CD4-positive, alpha-beta T cell (primary cell): ENCODE results near the gene ELOVL1. TPM values are rescaled to one million over a fixed set of nuclear protein-coding genes. Genes with fewer than 3 reads are reported as not detected.

Source experiments
- ATAC-seq: fragments of 200-7000 bp; cut with Tn5 transposase; one replicate; pipeline ENCODE4 v1.10.0; 2022; ENCODE audit warnings: mild to moderate bottlenecking; ENCODE audit not compliant: poor library complexity
- CTCF ChIA-PET: fragments of 350-600 bp; sonication (Branson Sonifier 250); formaldehyde crosslinking; loops from one replicate; lab custom pipeline; 2021; ENCODE audit warnings: antibody characterized with exemption, inconsistent platforms; lab: Charles Lee
- POLR2A ChIA-PET: fragments of 350-600 bp; sonication (Branson Sonifier 250); formaldehyde crosslinking; loops from one replicate; lab custom pipeline; 2021; ENCODE audit warnings: antibody characterized with exemption, inconsistent platforms; lab: Charles Lee
- DNase-seq, 14 experiments: peaks; one replicate each; pipeline ENCODE4 v3.0.0-alpha.2; 2013 to 2020; ENCODE audit warnings: mixed read lengths in 2 of 14
- H3K27ac ChIP-seq, 2 donors: one replicate each; pipeline versions ENCODE4 v1.5.1 to v1.7.0; 2013; ENCODE audit warnings: low read length in 2 of 2, low read depth in 1 of 2, mild to moderate bottlenecking in 1 of 2
- H3K27me3 ChIP-seq, 2 experiments: 1 replicate in 1 of 2; 2 replicates in 1 of 2; pipeline versions ENCODE4 v1.6.1 to v1.7.0; 2013; ENCODE audit warnings: low read length in 2 of 2, control low read depth in 1 of 2, mild to moderate bottlenecking in 1 of 2, moderate library complexity in 1 of 2; ENCODE audit not compliant: insufficient read depth in 2 of 2, control insufficient read depth in 1 of 2
- H3K36me3 ChIP-seq: one replicate; pipeline ENCODE4 v1.6.1; 2013; ENCODE audit warnings: low read length, control low read depth; ENCODE audit not compliant: insufficient read depth
- H3K4me1 ChIP-seq: one replicate; pipeline ENCODE4 v1.6.1; 2013; ENCODE audit warnings: low read length, control low read depth; ENCODE audit not compliant: insufficient read depth
- H3K4me3 ChIP-seq: one replicate; pipeline ENCODE4 v1.5.1; 2013; ENCODE audit warnings: mild to moderate bottlenecking, low read length, moderate library complexity
- H3K9me3 ChIP-seq, 2 experiments: 1 replicate in 1 of 2; 2 replicates in 1 of 2; pipeline versions ENCODE4 v1.6.1 to v1.7.0; 2013; ENCODE audit warnings: low read length in 2 of 2, mild to moderate bottlenecking in 2 of 2, control low read depth in 1 of 2, moderate library complexity in 1 of 2; ENCODE audit not compliant: control insufficient read depth in 1 of 2, insufficient read depth in 1 of 2
- H3K27ac Mint-ChIP-seq: one replicate; pipeline ENCODE4 v1.8.0; 2020; ENCODE audit warnings: mixed read lengths
- H3K27me3 Mint-ChIP-seq: one replicate; pipeline ENCODE4 v1.8.0; 2021; ENCODE audit warnings: mixed read lengths
- H3K36me3 Mint-ChIP-seq: one replicate; pipeline ENCODE4 v1.8.0; 2021; ENCODE audit warnings: low read depth, mixed read lengths
- H3K4me1 Mint-ChIP-seq: one replicate; pipeline ENCODE4 v1.8.0; 2021; ENCODE audit warnings: low read depth, mixed read lengths
- H3K4me3 Mint-ChIP-seq: one replicate; pipeline ENCODE4 v1.8.0; 2020; ENCODE audit warnings: mild to moderate bottlenecking, mixed read lengths
- H3K9me3 Mint-ChIP-seq: one replicate; pipeline ENCODE4 v1.8.0; 2020; ENCODE audit warnings: mixed read lengths
- CTCF ChIP-seq: fragments of 200-600 bp; IDR thresholded peaks from one replicate; pipeline ENCODE4 v1.8.0; 2022; ENCODE audit warnings: antibody characterized with exemption, mild to moderate bottlenecking
- intact Hi-C, 2 experiments: fragments of 100-400 bp; cut with DNase I in 1 of 2; cut with micrococcal nuclease in 1 of 2; formaldehyde crosslinking; loops; one replicate each; pipeline versions ENCODE4 v1.15.1 to v1.9.0; 2023 to 2025; cut with DNase I, micrococcal nuclease
- total RNA-seq, 174 experiments: library from RNA in 2 of 174; stranded (reverse) in 2 of 174; gene quantifications; one replicate each; pipeline ENCODE4 v1.2.3 and lab custom pipeline; 2021 to 2026

The ELOVL1 gene
- total RNA-seq, 2 experiments from 2014 or later: 28.7 to 31.2 TPM

- no peak for TF ChIP-seq CTCF
- DNase-seq (no peak), ATAC-seq (no peak)
- no peaks in the 10 kb centered on the region for H3K9me3 ChIP-seq
- H3K36me3 Mint-ChIP-seq: no peaks in the 10 kb centered on the region
- H3K27me3 ChIP-seq: no peaks in the 10 kb centered on the region
- peak overlapping the region in 1 of 2 donors; percentile 55 for H3K27ac ChIP-seq
- H3K4me1 Mint-ChIP-seq: peaks cover 22% of the 10 kb centered on the region
- H3K36me3 ChIP-seq: no peaks in the 10 kb centered on the region
- H3K4me1 ChIP-seq: peaks cover 8% of the 10 kb centered on the region
- H3K27ac Mint-ChIP-seq: peak overlapping the region; percentile 89
- H3K4me3 ChIP-seq: peak overlapping the region; percentile 44
- intact Hi-C loops: no loop called here
- H3K27me3 Mint-ChIP-seq: no peaks in the 10 kb centered on the region
- H3K9me3 Mint-ChIP-seq: no peaks in the 10 kb centered on the region
- peak overlapping the region; percentile 30 for H3K4me3 Mint-ChIP-seq
- ChIA-PET POLR2A (interaction anchor here (0.6 to 1.3 kb wide), 3 partner anchors 9 to 106 kb away, joined by 3 to 14 read pairs (median 3); partner anchors contain the start of genes CDC20, ELOVL1 and HYI), CTCF (interaction anchor here (0.6 kb wide), 1 partner anchor 1911 kb away, joined by 3 read pairs; no protein-coding TSS in a partner anchor)
Measured at GRCh38 chr1:43348343-43348808, 19.4 kb downstream of the ELOVL1 start.

GRCh38 chr1:43346636-43347035 is 21.2 kb downstream of the ELOVL1 start:
- ChIA-PET POLR2A (interaction anchor here (0.9 to 1.0 kb wide), 2 partner anchors 9 to 12 kb away, joined by 3 read pairs; partner anchors contain the start of genes CDC20 and MPL), CTCF (no interaction called here)
- no peak for DNase-seq
- no peaks in the 10 kb centered on the region for H3K27me3 Mint-ChIP-seq
- no peak for ATAC-seq
- intact Hi-C loops: no loop called here
- no peak for TF ChIP-seq CTCF
- H3K9me3 Mint-ChIP-seq: no peaks in the 10 kb centered on the region
- no peaks in the 10 kb centered on the region for H3K27me3 ChIP-seq
- H3K36me3 Mint-ChIP-seq: no peaks in the 10 kb centered on the region
- no peak overlapping the region for H3K27ac ChIP-seq
- no peak overlapping the region for H3K4me3 ChIP-seq
- H3K4me3 Mint-ChIP-seq: no peak overlapping the region
- peaks cover 16% of the 10 kb centered on the region for H3K4me1 Mint-ChIP-seq
- H3K27ac Mint-ChIP-seq: no peak overlapping the region
- peaks cover 8% of the 10 kb centered on the region for H3K4me1 ChIP-seq
- H3K9me3 ChIP-seq: no peaks in the 10 kb centered on the region
- no peaks in the 10 kb centered on the region for H3K36me3 ChIP-seq

- H3K9me3 ChIP-seq: no peaks in the 10 kb centered on the region
- no peak for TF ChIP-seq CTCF
- no peaks in the 10 kb centered on the region for H3K36me3 ChIP-seq
- H3K27me3 ChIP-seq: no peaks in the 10 kb centered on the region
- intact Hi-C loops: no loop called here
- no peaks in the 10 kb centered on the region for H3K27me3 Mint-ChIP-seq
- no peaks in the 10 kb centered on the region for H3K9me3 Mint-ChIP-seq
- DNase-seq (no peak), ATAC-seq (no peak)
- H3K4me3 ChIP-seq: no peak overlapping the region
- no peak overlapping the region for H3K27ac Mint-ChIP-seq
- peaks cover 8% of the 10 kb centered on the region for H3K4me1 ChIP-seq
- H3K4me3 Mint-ChIP-seq: no peak overlapping the region
- H3K4me1 Mint-ChIP-seq: peaks cover 15% of the 10 kb centered on the region
- no peaks in the 10 kb centered on the region for H3K36me3 Mint-ChIP-seq
- POLR2A ChIA-PET: no interaction called here
- H3K27ac ChIP-seq: no peak overlapping the region
- CTCF ChIA-PET: no interaction called here
Measured at GRCh38 chr1:43345120-43345519, 22.7 kb downstream of the ELOVL1 start.
